OCI-LY3 (cell line): ENCODE data around the gene HES2.

ENCODE experiments used
- H2AFZ ChIP-seq: fragments of 200-600, 300-600 bp; shearing (Covaris generic); 2 replicates; pipeline ENCODE4 v1.6.0; 2014; ENCODE audit warnings: antibody characterized with exemption, low read depth, low read length
- H3K27ac ChIP-seq: fragments of 200-600, 300-600 bp; sonication (generic); 2 replicates; pipeline ENCODE4 v1.5.1; 2014; ENCODE audit warnings: mild to moderate bottlenecking, low read length, moderate library complexity, mixed read lengths
- H3K27me3 ChIP-seq: fragments of 200-600, 300-600 bp; sonication (generic); 2 replicates; pipeline ENCODE4 v1.6.1; 2014; ENCODE audit warnings: low read depth, low read length, mixed read lengths
- H3K36me3 ChIP-seq: fragments of 200-600, 300-600 bp; sonication (generic); replicated peaks from 2 replicates; pipeline ENCODE3; 2014; ENCODE audit warnings: low read depth, low read length, mixed read lengths
- H3K4me1 ChIP-seq: fragments of 300-600, 200-600 bp; sonication (generic); 2 replicates; pipeline ENCODE4 v1.6.1; 2014; ENCODE audit warnings: low read length, mixed read lengths
- H3K4me2 ChIP-seq: fragments of 200-600, 300-600 bp; sonication (generic); 2 replicates; pipeline ENCODE4 v1.6.1; 2014; ENCODE audit warnings: low read length, mixed read lengths
- H3K4me3 ChIP-seq: fragments of 300-600, 200-600 bp; sonication (generic); 2 replicates; pipeline ENCODE4 v1.5.1; 2014; ENCODE audit warnings: antibody characterized with exemption, mild to moderate bottlenecking, low read length, moderate library complexity
- H3K79me2 ChIP-seq: fragments of 300-600, 200-600 bp; shearing (Covaris generic); 2 replicates; pipeline ENCODE4 v1.6.1; 2014; ENCODE audit warnings: mild to moderate bottlenecking, low read length, mixed read lengths
- H3K9ac ChIP-seq: fragments of 300-600, 200-600 bp; shearing (Covaris generic); 2 replicates; pipeline ENCODE4 v1.6.0; 2014; ENCODE audit warnings: mild to moderate bottlenecking, low read length, moderate library complexity
- H3K9me3 ChIP-seq: fragments of 200-600, 300-600 bp; shearing (Covaris generic); 2 replicates; pipeline ENCODE4 v1.6.1; 2014; ENCODE audit warnings: low read length, mixed read lengths; ENCODE audit not compliant: insufficient read depth
- H4K20me1 ChIP-seq: fragments of 200-600, 300-600 bp; sonication (generic); 2 replicates; pipeline ENCODE4 v1.6.1; 2016; ENCODE audit warnings: low read length, mixed read lengths; ENCODE audit not compliant: insufficient read depth
- EZH2phosphoT487 ChIP-seq: fragments of 200-600 bp; shearing (Covaris generic); IDR thresholded peaks from 2 replicates; pipeline ENCODE4 v1.6.1; 2018; ENCODE audit warnings: antibody characterized with exemption, mixed run types, low read depth
- TF ChIP-seq, protein P1 (sequence below): fragments of 200-600, 300-600 bp; sonication (generic); IDR thresholded peaks from 2 replicates; pipeline ENCODE4 v1.5.1; 2014; ENCODE audit warnings: antibody characterized with exemption, low read length, low read depth

HES2 gene

DNA sequence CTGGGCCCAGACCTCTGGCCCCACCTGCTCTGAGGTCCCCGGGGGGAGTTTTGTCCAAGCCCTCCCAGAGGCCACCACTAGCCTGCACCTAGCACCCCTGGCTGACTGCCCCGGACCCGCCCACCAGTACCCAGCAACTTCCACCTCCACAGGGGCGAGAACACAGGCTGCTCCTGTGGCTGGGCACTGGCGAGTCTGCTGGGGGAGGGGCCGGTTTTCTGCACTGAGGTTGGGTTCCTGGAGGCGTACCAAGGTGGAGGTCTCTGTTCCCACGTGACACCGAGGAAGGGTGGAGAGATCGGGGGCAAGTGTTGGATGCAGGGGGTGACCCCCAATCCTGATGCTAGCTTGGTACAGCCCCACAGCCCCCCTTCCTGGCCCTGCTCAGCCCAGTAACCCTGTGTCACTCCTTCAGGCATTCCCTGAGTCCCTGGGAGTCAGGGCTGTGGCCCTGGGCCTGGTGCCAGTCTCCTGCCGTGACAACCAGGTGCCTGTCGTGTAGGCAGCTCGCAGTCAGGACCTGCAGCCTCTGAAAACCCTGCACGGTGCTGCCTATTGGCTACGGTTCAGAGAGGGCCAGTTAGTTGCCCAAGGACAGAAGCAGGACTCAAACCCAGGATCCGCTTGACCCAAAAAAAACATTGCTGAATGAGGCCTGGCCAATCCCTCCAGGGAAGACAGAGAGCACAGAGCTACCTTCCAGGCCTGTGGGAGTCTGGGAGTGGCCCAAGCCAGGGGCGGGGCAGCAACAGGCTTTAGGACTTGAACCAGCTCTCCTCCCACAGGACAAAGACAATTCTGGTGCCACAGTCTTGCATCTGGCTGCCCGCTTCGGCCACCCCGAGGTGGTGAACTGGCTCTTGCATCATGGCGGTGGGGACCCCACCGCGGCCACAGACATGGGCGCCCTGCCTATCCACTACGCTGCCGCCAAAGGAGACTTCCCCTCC is 8.0 kb upstream of the HES2 start:
- no peaks in the 10 kb centered on the region for H3K79me2 ChIP-seq
- H3K27ac ChIP-seq: no peak overlapping the region
- H3K27me3 ChIP-seq: no peaks in the 10 kb centered on the region
- H3K4me2 ChIP-seq: no peak overlapping the region
- no peak overlapping the region for H3K9ac ChIP-seq
- no peak overlapping the region for H3K4me3 ChIP-seq
- peaks cover 16% of the 10 kb centered on the region for H3K4me1 ChIP-seq
- TF ChIP-seq EZH2phosphoT487: no peak
- TF ChIP-seq, protein P1, sequence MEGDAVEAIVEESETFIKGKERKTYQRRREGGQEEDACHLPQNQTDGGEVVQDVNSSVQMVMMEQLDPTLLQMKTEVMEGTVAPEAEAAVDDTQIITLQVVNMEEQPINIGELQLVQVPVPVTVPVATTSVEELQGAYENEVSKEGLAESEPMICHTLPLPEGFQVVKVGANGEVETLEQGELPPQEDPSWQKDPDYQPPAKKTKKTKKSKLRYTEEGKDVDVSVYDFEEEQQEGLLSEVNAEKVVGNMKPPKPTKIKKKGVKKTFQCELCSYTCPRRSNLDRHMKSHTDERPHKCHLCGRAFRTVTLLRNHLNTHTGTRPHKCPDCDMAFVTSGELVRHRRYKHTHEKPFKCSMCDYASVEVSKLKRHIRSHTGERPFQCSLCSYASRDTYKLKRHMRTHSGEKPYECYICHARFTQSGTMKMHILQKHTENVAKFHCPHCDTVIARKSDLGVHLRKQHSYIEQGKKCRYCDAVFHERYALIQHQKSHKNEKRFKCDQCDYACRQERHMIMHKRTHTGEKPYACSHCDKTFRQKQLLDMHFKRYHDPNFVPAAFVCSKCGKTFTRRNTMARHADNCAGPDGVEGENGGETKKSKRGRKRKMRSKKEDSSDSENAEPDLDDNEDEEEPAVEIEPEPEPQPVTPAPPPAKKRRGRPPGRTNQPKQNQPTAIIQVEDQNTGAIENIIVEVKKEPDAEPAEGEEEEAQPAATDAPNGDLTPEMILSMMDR: no peak
- no peak overlapping the region for H2AFZ ChIP-seq
- H3K36me3 ChIP-seq: no peaks in the 10 kb centered on the region
- no peaks in the 10 kb centered on the region for H3K9me3 ChIP-seq
- H4K20me1 ChIP-seq: no peaks in the 10 kb centered on the region

GRCh38 chr1:6426972-6427350 is 7.2 kb upstream of the HES2 start:
- H3K9me3 ChIP-seq: no peaks in the 10 kb centered on the region
- H3K4me1 ChIP-seq: peaks cover 16% of the 10 kb centered on the region
- no peaks in the 10 kb centered on the region for H3K36me3 ChIP-seq
- H3K4me3 ChIP-seq: no peak overlapping the region
- no peak overlapping the region for H3K9ac ChIP-seq
- H3K79me2 ChIP-seq: no peaks in the 10 kb centered on the region
- H4K20me1 ChIP-seq: no peaks in the 10 kb centered on the region
- no peak for TF ChIP-seq EZH2phosphoT487
- TF ChIP-seq, protein P1: no peak
- no peaks in the 10 kb centered on the region for H3K27me3 ChIP-seq
- no peak overlapping the region for H3K27ac ChIP-seq
- H2AFZ ChIP-seq: no peak overlapping the region
- H3K4me2 ChIP-seq: no peak overlapping the region

DNA sequence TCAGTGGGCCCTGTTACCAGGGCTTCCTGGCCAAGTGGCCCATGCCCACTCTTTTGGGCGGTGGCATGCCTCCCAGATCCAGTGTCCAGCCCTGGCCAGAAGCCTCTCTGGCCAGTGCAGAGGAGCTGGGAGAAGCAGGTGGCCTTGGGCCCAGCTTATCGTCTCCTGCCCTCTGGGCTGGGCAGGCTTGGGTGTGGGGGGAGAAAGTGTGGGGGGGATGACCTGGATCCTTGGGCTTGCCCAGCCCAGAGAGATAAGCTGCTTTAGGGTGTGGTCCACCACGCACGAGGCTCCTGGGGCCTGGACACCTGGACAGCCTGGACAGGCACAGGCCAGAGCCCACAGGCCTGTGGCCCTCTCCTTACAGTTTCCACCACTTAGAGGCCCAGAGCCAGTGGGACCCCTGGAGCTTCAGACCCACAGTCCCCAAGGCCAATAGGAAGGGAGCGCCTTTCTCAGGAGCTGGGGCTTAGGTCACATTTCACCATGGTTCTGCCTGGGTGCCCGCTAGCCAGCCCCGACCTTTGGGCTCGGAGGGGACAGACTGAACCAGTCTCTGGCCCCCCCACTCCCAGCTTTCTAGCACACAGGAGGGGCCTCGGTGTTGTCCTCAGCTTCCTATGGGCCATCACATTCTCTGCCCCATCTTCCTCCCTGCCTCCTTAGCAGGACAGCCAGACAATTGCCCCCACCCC is 6.7 kb upstream of the HES2 start:
- H3K9me3 ChIP-seq: no peaks in the 10 kb centered on the region
- H3K9ac ChIP-seq: no peak overlapping the region
- no peak overlapping the region for H3K4me3 ChIP-seq
- H3K27ac ChIP-seq: no peak overlapping the region
- no peaks in the 10 kb centered on the region for H4K20me1 ChIP-seq
- H3K27me3 ChIP-seq: no peaks in the 10 kb centered on the region
- H3K79me2 ChIP-seq: no peaks in the 10 kb centered on the region
- no peak overlapping the region for H3K4me2 ChIP-seq
- TF ChIP-seq, protein P1: no peak
- no peak for TF ChIP-seq EZH2phosphoT487
- peaks cover 16% of the 10 kb centered on the region for H3K4me1 ChIP-seq
- H3K36me3 ChIP-seq: no peaks in the 10 kb centered on the region
- H2AFZ ChIP-seq: no peak overlapping the region

GRCh38 chr1:6425658-6426057 is 5.9 kb upstream of the HES2 start:
- H4K20me1 ChIP-seq: no peaks in the 10 kb centered on the region
- no peak for TF ChIP-seq EZH2phosphoT487
- TF ChIP-seq, protein P1: no peak
- H2AFZ ChIP-seq: no peak overlapping the region
- H3K9me3 ChIP-seq: no peaks in the 10 kb centered on the region
- H3K27me3 ChIP-seq: no peaks in the 10 kb centered on the region
- H3K79me2 ChIP-seq: no peaks in the 10 kb centered on the region
- no peak overlapping the region for H3K27ac ChIP-seq
- H3K36me3 ChIP-seq: no peaks in the 10 kb centered on the region
- no peak overlapping the region for H3K4me3 ChIP-seq
- peaks cover 16% of the 10 kb centered on the region for H3K4me1 ChIP-seq
- H3K4me2 ChIP-seq: no peak overlapping the region
- H3K9ac ChIP-seq: no peak overlapping the region
